ENCODE data around the gene GTPBP4.

GRCh38 chr10:1007583-1007982, 19.3 kb downstream of the GTPBP4 start:
- no peak for TF ChIP-seq ZNF565 (CRISPR knock-in tag; conservative IDR thresholded peaks at IDR 0.05; ENCODE audit: low read depth)
- TF ChIP-seq ZNF8 (CRISPR knock-in tag; IDR thresholded peaks at IDR 0.05), result no peak
- no peak for TF ChIP-seq ZNF70 (CRISPR knock-in tag; IDR thresholded peaks at IDR 0.05)
- no peak for TF ChIP-seq ISL1 (CRISPR knock-in tag; IDR thresholded peaks at IDR 0.05)
- TF ChIP-seq PATZ1 (CRISPR knock-in tag; IDR thresholded peaks at IDR 0.05; ENCODE audit: borderline replicate concordance), result no peak
- no peak for TF ChIP-seq ZFP3 (CRISPR knock-in tag; IDR thresholded peaks at IDR 0.05)
- TF ChIP-seq ZFP30 (CRISPR knock-in tag; IDR thresholded peaks at IDR 0.05), result no peak
- TF ChIP-seq CREB5 (CRISPR knock-in tag; IDR thresholded peaks at IDR 0.05; ENCODE audit: low read depth), result no peak

Measured in SK-N-SH treated with all-trans-retinoic acid at 6 μM for 48 hours (cell line).